HG02981 (cell line): ENCODE measurements around the gene STARD5.
A peak's percentile ranks its signal among the peaks of the same experiment; 100 is the strongest.
"Not testable (repeated sequence)": the region's sequence is repeated elsewhere in the genome, so short reads cannot be mapped to it uniquely, and the experiment has no call there.

Experiments
- ATAC-seq: cut with Tn5 transposase; IDR thresholded peaks from one replicate; pipeline ENCODE4 v1.9.1; 2021; ENCODE audit warnings: mild to moderate bottlenecking, moderate library complexity; ENCODE audit not compliant: unreplicated experiment

Gene STARD5, protein sequence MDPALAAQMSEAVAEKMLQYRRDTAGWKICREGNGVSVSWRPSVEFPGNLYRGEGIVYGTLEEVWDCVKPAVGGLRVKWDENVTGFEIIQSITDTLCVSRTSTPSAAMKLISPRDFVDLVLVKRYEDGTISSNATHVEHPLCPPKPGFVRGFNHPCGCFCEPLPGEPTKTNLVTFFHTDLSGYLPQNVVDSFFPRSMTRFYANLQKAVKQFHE

DNA sequence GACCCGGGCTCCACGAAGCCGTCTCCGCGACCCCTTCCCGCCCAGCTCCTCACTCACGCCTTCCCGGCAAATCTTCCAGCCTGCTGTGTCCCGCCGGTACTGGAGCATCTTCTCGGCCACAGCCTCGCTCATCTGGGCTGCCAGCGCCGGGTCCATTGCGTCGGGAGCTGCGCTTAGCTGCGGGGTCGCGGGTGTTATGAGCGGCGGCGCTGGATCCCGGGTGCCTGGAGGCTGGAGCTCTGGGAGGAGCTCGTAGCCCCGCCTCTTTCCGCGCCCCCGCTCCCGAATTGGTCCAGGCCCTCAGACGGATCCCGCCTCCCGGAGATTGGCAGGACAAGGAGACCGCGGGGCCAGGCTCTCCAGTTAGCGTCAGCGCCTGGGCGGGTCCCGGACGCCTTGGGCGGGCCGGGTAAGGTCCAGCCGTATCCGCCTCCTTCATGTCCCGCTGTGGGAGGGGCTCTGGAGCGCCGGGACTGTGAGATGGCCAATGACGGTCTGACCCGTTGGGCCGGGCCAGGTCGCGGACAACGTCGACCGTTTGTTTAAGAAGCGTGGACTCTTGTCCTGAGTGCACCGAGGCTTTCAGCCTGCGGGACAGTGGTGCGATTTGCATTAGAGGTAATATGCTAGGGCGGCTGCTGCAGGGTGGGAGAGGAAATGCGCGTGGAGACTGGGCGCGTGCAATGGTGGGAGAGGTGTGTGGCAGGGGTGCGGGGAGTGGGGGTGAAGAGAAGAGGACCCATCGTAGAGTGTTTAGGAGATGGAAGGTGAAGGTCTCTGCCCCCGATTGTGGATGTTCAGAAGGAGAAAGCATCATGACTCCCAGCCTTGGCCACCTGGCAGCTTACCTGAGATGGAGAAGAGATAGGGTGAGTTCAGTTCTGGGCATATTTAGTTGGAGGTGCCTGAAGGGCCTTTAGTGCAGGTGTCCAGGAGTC, at the start of gene STARD5:
STARD5 (minus strand) TSS at position 198 of the 938 bp plus-strand sequence; CDS start at position 156, 42 bp downstream.
- peak; percentile 100 for ATAC-seq

DNA sequence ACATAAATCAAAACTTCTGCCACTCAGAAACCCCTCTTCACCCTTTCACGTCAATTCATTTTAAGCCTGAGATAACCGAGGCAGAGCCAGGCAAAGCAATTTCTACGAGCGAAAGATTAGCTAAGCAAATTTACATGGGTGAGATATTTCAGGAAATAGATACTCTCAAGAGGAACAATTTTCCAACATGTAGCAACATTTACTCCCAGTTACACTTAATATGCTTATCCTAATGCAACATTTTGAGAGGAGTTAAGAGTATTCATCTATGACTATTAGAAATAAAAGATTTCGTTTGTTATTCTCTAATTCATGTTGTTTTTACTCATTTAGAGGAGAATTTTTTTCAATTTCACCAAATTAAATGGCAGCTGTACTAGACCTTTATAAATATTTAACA, 49.2 kb upstream of the STARD5 start:
- no peak for ATAC-seq

DNA sequence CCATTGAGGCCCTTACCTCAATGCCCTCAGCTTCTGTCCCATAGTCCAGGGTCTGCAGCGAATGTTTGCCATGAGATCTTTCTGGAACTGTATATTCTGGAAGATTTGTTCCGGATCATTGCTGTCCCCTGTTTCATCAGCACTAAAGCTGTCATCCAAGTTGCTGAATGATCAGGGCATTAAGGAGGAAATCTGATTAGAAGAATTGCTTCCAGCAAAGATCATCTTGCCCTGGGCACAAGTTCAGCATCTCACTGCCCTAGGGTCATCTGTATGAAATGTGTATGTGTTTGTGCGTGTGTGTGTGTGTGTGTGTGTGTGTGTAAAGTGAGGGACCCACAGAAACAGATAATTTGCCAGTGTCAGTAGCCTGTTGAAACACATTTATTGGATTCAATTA, 48.6 kb upstream of the STARD5 start:
- no peak for ATAC-seq

DNA sequence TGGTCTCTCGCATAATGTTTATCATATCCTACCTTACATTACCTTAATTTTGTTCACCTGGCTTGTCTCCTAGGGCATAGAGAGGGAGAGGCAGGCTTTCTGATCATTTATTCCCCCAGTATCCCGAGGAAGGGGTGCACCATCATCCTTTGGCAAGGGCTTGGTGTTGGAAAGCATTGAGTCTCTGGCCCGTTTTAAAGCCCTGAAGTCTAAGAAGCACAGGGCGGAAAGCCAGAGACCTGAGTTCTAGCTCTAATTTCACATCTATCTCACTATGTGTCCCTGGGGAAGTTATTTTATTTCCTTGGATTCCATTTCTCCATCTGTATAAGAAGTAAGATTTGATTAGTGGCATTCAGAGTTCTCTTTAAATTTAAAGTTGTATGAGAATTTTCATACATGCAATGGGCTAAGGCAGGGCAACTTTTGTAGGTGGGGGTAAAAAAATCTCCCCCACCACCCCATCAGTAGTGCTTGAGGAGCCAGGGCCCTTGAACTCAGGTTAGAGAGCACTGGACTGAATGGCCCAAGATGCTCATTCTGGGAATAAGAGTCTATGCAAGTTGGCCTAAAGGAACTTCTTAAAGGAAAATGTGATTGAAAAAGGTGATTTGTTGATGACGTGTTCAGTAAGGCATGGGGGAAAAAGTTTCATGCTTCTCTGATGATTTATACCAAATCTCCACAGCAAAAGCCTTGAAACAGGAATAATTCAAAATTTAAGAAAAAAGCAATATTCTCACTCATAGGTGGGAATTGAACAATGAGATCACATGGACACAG, 40.0 kb upstream of the STARD5 start:
- ATAC-seq, result no peak

DNA sequence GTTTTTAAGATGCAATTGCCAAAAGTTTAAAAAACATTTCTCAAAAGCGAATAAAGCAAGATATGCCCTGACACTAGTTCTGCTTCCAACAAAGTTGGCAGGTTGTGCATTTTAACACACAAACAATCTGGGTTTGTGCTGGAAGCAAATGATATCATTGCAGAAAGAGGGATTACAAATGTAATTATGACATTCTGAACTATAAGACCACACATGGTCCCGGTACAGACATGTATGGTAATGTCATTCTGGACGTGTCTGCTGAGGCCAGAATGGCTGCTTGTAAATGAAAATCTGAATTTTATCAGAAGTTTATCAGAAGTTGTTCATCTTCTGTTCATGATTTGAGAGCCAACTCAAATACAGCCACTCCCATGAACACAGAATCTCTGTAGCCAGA, 39.3 kb upstream of the STARD5 start:
- no peak for ATAC-seq

DNA sequence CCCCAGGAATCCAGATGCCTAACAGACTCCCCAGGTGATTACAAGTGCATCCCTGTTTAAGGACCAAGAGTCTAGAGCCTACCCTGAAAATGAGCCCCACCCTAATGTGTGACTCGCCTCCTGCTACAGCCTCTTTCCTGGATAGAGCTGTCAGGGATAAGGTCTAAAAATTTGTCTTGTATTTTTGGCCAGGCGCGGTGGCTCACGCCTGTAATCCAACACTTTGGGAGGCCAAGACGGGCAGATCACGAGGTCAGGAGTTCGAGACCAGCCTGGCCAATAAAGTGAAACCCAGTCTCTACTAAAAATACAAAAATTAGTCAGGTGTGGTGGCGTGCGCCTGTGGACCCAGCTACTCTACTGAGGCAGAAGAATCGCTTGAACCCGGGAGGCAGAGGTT, 38.8 kb upstream of the STARD5 start:
- no peak for ATAC-seq

DNA sequence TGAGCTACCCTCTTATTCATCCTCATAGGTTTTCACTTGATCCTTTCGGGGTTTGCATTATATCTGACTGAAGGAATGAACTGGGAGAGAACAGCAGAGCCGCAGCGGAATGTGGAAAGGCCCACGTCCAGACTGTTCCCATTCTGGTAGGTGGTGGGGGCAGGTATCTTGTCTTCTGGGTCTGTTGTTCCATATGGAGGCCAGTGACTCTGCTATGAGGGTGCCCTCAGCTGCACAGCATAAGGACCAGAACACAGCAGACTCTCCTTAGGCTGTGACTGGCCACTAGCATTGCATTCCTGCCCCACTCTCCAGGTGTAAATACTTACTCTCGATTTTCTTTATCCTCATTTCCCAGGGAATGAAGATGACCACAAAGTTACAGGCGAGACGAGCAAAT, 38.0 kb upstream of the STARD5 start:
- no peak for ATAC-seq

DNA sequence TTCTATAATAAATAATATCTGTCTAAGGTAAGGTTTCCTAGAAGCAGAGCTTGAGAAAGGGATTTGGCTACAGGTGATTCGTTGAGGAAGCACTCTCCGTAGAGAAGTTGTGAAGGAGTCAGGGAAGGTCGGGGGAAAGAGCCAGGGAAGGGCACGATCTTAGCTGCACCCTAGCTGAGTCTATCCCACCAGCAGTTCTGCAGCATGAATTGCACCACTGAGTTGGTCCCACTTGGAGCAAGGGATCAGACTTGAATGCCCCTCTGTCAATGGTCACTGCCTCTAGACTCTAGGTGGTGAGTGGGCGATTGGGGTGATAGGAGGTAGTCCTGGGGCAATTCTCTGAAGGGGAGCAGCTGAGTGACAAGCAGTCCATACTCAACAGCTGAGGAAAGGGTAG, 36.5 kb upstream of the STARD5 start:
- no peak for ATAC-seq

DNA sequence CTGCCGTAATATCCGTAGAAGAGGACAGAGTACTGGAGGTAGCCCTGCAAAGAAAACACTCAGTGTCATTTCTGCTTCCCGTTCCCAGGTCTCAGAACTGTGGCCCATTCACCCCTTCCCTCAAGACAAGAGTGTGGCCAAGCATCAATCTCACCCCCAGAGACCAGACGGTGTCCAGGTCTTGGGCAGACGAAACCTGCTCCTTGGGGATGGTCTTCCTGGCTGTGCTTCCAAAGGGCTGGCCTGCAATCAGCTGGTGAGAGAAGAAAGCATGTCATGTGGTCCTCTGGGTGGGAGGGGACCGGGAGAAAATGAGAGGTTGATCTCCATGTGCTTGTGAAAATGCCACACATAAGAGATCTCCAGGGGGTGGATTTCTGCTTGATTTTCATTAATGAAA, 34.3 kb upstream of the STARD5 start:
- no peak for ATAC-seq

DNA sequence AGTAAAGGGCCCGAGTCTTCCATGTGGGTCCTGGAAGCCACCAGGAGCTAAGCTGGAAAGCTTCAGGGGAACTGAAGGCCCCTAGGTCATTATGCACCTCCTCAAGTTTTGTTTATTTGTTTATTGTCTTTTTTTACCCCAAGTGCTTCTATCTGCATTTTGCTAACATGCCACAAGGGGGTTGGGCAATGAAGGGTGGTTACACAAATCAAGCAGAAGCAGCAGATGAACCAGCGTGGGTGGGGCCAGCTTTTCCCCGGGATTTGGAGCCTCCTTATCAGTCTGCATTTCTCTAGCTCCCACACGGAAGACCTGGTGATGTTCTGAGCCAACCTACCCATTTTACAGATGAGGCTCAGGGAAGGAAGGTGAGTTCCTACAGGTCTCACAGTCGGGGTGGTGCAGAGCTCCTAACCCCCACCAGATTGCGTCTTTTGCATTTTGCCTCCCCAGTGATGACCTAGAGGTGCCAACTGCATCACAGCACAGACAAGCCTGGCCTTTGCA, 33.3 kb upstream of the STARD5 start:
- no peak for ATAC-seq

DNA sequence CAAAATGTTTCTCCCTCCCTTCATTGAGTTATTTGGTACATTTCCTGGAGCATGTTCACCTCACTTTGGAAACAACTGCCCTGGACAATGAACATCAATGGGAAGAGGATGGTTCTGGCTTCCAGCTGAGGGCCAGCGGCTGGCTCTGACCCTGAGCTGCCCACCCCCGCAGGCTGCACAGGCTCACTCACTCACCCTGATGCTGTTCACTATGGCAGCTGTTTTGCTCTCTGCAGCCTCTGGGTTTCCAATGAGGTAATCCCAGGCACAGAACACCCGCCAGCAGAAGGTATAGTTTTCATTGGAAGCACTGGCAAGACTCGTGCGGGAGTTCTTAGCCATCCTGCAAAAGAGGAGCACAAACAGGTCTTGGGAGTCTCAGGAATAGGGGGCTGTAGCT, 32.3 kb upstream of the STARD5 start:
- no peak for ATAC-seq

DNA sequence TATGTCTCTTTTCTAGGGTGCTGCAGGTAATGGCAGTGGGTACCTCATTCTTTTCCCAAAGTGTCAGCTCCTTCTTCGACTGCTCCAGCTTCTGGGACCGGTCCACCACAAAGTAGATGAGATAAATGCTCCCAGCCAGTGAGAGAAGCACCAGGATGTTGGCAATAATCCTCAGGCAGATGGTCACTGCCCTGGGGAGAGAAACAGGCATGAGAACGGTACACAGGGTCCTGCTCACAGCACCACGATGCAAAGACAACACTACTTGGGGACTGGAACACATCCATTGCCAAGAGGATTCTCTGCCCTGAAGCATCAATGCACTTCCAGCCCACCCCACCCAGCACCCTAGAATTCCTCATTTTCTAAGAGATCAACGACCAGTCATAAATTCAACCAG, 27.7 kb upstream of the STARD5 start:
- no peak for ATAC-seq

DNA sequence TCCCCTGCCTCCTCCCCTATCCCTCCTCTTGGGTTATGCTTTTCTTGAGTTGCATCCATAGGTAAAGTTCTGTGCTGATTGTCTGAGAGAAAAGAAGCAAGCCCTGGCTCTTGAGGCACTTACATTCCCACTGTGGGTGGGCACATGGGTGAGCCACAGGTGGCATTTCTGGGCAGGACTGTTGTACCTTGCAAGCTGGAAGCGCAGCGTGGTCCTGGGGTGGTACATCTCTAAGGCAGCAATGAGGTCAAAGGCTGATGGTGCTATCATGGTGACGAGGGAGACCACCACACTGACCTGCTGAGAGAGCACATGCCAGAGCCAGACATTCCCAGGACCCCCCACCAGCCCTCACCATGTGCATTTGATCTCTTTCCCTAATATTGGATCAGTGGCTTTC, 25.3 kb upstream of the STARD5 start:
- no peak for ATAC-seq

DNA sequence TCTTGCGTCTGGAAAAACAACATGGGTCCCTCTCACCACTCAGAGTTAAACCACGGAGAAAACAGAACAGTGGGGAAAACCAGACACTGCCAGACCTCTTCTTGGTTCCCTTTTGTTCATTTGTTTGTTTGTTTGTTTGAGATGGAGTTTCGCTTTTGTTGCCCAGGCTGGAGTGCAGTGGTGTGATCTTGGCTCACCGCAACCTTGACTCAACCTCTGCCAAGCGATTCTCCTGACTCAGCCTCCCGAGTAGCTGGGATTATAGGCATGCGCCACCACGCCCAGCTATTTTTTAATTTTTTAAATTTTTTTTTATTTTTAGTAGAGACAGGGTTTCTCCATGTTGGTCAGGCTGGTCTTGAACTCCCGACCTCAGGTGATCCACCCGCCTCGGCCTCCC, 24.8 kb upstream of the STARD5 start:
- ATAC-seq, result not testable (repeated sequence)

DNA sequence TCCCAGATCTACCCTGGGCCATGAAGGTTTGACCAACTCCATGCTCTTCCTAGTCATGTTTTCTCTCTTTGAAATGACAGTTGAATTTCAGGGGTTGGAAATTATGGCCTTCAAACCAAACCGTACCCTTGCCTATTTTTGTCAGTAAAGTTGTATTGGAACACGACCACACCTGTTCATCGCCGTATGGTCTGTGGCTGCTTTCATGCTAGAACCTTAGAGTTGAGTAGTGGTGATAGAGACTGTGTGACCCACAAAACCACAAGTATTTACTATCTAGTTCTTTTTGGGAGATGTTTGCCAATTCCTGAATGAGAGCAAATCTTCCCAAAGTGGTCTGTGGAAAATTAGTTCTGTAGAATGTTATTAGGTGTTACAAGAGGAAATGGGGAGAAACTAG, 24.0 kb upstream of the STARD5 start:
- ATAC-seq, result no peak

DNA sequence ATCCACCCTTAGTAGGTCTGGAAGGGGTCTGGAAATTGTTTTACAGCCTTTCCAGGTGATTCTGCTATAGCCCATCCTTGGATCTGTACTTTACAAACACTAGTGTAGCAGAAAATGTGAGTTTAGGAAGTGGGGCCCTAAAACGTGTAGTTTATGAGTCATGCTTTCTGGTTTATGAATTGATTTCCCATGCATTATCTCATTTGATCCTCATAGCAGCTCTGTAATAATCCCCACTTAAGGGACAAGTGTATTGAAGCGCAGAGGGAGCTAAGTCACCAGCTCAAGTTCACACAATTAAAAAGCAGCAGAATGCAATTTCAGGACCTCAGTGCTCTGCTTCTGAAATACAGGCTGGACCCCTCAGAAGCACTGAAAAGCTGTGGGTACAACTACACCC, 22.7 kb upstream of the STARD5 start:
- ATAC-seq, result no peak

DNA sequence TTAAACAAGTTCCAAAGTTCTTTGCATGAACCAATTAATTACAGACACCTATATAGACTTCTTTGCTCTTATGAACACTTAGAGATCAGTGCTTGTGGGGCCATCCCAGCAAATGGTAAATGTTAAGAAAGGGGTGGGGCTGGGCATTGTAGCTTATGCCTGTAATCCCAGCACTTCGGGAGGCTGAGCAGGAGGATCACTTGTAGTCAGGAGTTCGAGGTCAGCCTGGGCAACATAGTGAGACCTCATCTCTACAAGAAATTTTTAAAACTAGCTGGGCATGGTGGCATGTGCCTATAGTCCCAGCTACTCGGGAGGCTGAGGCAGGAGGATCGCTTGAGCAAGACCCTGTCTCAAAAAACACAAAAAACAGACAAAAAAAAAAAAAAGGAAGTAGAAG, 19.4 kb upstream of the STARD5 start:
- ATAC-seq, result no peak

DNA sequence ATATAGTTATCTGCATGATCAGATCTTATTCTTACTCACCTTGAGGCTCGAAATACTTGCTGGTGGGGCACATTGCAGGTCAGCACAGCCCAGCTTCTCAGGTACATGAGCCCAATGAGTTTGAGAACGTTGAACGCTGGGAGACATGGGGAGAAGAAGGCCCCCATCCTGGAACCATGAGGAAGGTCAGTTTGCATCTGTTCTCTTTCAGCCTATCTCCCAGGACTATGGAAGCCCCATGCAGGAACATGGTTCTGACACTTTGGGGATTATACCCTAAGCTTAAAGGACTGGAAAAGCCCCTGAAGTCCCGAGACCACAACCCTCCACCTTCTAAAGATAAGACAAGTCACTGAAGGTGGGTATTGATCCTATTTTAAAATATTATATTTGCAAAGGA, 17.4 kb upstream of the STARD5 start:
- no peak for ATAC-seq

DNA sequence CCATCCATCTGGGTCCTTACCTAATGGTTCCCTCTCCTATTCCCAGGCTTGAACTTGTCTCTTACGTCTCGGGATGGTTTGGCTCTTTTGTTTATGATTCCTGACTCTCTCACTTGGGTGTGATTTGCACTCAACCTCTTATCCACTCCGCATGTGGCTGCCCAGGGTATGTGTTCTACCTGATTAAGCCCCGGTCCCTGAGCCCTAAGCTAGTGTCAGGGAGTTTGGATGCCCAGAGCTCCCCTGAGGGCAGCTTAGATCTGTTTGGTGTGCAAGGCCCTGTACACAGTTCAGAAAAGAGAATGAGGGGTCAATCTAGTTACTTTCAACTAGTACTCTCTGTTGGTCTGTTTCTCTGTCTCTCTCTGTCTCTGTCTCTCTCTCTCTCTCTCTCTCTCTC, 15.9 kb upstream of the STARD5 start:
- ATAC-seq, result no peak

DNA sequence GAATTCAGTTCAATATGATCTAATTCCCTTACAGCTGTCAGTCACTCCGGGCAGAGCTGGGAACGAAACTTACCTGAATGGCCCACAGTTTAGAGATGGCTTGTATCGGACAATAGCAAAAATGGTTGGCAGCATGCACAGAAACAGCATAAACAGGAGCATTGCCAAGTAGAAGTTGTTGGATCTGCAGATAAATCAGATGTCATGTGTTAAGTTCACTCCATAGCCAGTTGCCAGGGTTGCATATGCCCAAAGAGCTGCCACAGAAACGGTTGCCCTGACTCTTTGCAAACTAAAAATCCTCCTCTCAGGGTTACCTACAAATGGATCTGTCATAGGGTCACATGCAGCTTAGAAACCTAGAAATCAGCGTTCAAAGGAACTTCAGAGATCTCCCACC, 15.4 kb upstream of the STARD5 start:
- no peak for ATAC-seq
